HG03575 (cell line): ENCODE results near the gene FAM174C.

Source experiments
- ATAC-seq: cut with Tn5 transposase; IDR thresholded peaks from one replicate; pipeline ENCODE4 v1.9.1; 2021; ENCODE audit not compliant: unreplicated experiment, insufficient number of reproducible peaks, low FRiP score; ENCODE audit errors: extremely low read depth

Gene FAM174C

DNA sequence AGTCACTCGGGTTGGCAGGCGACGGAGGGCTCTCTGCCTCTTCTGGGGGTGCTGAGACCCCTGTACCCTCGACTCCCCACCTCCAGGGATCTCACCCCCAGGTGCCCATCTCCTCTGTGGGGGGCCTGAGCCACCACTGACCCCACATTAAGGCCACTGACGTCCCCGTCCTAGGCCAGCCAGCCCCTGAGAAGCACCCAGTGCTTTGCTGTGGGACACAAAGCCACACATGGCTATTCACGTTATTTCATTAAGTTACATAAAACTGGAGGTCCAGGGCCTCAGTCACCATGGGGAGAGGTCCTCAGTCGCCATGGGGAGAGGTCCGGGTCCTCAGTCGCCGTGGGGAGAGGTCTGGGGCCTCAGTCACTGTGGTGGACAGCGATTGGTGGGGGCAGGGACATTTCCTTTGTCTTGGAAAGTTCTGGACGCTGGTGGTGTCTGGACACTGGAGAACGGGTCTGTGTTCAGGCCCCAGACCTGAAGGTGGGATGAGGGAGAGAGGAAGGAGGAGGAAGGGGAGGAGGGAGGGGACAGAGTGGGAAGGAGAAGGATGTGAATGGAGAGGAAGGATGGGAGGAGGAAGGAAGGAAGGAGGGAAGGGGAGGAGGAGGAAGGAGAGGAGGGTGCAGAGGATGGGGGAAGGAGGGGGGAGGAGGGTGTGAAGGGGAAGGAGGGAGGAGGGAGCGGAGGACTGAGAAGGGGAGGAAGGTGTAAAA, 6.4 kb downstream of the FAM174C start:
- no peak for ATAC-seq

DNA sequence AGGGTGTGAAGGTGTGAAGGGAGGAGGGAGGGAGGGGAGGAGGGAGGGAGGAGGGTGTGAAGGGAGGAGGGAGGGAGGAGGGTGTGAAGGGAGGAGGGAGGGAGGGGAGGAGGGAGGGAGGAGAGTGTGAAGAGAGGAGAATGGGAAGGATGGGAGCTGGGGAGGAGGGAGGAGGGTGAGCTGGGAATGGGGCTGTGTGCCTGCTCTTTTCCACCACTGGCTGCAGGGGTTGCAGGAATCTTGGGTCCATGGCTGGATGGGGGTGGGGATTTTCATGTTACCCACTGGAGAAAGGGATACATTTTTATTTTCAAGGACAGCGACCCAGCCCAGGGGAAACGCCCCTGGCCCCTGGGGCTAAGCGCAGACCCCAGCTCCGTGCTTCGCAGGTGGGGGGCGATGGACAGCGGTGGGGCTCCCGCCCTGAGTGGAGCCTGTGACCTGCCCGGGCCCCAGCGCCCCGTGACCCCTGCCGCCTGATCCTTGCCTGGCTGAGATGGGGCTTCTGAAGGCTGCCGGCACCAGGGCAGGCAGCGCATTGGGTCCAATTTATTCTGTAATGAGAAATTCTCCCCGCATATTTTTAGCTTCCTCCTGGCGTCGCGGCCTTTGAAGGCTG, 7.4 kb downstream of the FAM174C start:
- no peak for ATAC-seq

DNA sequence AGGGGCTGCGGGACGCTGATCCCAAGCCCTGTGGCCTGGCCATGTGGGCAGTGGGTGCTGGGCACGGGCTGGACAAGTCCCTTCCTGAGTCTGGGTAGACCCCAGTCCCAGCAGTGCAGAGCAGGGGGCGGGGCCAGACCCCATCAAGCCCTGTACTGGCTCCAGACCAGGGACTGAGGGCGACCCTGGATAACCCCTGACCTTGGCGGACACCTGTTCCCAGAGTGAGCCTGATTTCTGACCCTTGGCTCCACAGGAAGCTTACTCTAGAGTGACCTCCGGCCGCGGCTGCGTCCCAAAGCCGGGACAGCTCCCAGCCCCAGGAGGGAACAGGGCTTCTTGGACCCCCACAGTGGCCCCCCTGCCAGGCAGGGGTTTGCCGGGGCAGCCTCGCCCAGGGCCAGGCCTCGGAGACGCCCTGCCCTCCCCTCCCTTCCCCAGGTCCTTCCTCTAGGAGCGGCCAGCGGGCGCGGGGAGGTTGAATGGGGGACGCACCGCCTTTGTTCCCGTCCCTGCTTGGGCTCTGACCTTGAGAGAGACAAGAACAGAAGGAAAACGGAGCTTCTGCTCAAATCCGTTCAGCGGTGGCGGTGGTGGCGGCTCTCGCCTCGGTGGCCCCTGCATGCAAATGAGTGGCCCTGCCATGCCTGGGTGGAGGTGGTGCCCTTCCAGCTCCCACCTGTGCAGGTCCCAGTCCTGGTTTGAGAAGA, 8.0 kb downstream of the FAM174C start:
- ATAC-seq: no peak

DNA sequence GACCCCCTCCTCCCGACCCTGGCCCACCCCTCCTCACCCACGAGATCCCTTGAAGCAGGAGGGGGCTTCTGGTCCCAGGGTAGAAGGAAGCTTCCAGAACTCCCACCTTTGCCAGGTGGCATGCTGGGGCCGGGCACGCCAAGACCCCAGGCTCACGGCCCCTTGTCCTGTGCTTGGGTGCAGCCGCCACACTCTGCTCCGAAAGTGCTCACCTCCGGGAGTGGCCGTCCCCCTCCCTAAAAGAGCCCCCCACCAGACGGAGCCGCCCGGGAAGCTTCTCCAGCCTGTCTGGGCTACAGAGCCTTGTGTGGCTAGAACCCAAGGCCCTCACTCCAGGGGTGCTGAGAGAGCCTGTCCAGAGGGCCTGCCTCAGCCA, 8.6 kb downstream of the FAM174C start:
- no peak for ATAC-seq

DNA sequence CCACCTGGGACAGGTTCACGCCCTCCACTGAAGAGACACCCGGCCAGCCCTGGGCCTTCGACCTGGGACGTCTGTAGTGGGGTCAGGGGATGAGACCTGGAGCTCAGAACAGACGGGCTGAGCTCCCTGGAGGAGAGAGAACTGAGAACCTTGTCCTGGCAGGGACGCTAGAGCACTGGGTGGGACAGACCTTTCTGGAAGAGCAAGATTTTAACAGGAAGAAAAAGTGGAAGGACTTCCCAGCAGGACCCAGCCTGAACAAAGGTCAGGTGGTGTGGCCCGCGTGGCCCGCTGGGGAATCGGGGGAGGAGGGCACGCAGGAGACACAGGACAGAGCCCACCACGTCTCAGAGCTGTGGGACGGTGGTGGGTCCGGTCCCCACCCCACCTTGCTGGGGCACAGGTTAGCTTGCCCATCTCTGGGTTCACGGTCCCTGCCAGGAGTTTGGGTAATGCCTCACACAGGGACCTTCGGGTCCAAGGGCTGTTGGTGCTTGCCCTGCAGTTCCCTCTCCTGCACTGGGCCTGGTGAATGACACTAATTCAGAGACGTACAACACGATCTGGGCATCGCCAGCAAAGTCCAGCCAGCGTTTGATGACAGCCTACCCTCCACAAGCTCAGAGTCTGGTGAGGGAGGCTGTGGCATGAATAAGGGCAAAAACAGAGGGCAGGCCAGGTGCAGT, 9.1 kb downstream of the FAM174C start:
- ATAC-seq: no peak

DNA sequence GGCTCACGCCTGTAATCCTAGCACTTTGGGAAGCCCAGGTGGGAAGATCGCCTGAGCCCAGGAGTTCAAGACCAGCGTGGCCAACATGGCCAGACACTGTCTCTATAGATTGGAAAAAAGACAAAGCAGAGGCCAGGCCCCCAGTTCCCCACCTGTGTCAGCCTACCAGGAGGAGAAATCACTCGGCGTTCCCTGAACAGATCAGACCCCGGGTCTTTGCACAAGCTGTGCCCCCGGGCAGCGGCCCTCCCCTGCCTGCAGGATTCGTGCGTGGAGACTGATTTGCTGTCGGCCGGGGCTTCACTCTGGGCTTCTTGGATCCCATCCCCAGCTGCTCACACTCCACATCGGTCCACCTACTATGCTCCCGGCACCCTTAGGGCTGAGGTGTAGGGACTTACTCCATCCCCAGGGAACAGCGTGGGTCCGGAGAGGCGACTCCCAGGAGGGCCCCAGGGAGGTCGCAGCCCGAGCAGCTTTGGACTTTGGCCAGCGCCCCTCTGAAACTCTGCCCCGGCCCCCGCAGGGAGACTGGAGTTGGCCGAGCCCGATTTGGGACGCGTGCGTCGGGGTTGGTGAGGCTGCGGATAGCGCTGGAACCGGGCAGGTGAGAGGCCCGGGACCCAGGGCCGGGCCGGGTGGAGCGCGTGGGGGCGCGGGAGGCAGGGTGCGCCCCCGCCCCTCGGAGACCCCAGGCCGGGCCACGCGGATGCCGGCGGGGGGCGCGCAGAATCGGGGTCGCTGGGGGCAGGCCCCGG, 9.8 kb downstream of the FAM174C start:
- no peak for ATAC-seq

DNA sequence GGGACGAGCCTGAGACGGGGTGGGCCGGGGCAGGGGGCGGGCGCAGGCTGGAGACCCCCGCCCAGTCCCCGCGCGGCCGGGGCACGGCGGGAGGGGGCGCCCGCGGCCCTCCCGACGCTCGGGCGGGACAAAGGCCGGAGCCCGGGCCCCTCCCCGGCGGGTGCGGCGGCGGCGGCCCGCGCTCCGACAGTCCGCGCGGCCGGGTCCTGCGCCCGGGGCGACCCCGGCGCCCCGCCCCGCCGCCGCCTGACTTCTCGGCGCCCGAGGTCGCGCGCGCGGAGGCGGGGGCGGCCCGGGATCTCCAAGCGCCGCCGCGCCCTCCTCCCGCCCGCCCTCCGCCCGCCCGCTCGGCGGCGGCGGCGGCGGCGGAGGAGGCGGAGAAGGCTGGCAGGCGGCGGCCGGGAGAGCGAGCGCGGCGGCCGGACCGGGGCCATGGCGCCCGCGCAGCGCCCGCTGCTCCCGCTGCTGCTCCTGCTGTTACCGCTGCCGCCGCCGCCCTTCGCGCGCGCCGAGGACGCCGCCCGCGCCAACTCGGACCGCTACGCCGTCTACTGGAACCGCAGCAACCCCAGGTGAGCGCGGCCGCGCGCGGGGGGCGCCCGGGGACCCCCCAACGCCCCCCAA, 10.5 kb downstream of the FAM174C start, which contains the start of gene EFNA2:
Gene EFNA2, plus strand, starts transcription at position 137 of the 624 bp plus-strand sequence. Its CDS starts 296 bp downstream, at position 433.
- ATAC-seq: no peak

DNA sequence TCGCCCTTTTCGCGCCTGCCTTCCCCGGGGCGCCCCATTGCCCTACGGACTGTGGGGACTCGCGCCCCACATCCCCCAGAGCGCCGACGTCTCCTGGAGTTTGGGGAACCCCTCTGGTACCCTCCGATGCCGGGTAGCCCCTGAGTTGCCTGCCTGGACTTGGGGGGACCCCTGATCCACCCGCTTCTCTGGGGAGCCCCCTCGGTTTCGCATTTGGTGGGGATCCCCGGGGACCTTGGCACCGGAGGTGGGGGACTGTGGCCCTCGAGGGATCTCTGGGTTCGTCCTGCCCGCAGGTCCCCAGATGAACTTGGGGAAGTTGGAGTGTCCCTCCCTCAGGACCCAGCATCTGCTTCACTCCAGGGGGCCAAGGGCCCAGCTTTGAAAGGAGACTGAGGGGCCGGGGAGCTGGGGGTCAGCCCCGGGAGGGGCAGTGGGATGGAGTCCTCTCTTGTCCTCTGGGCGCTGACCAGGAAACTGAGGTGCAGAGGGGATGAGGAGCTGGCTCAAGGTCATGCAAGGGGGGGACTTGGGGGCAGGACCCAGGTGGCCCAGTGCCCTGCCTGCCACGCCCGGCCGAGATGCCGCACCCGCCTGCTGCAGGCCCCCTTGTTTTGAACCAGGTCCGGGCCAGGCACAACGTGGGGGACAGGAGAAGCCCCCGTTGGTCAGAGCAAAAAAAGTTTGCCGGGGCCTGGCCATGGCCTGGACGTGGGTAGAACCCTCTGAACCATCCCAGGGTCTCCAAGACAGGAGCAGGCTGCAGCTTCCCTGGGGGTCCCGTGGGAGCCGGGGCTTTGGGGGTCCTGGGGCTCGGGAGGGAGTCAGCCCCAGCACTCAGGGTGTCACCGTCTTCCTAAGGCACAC, 11.4 kb downstream of the FAM174C start:
- ATAC-seq: no peak

DNA sequence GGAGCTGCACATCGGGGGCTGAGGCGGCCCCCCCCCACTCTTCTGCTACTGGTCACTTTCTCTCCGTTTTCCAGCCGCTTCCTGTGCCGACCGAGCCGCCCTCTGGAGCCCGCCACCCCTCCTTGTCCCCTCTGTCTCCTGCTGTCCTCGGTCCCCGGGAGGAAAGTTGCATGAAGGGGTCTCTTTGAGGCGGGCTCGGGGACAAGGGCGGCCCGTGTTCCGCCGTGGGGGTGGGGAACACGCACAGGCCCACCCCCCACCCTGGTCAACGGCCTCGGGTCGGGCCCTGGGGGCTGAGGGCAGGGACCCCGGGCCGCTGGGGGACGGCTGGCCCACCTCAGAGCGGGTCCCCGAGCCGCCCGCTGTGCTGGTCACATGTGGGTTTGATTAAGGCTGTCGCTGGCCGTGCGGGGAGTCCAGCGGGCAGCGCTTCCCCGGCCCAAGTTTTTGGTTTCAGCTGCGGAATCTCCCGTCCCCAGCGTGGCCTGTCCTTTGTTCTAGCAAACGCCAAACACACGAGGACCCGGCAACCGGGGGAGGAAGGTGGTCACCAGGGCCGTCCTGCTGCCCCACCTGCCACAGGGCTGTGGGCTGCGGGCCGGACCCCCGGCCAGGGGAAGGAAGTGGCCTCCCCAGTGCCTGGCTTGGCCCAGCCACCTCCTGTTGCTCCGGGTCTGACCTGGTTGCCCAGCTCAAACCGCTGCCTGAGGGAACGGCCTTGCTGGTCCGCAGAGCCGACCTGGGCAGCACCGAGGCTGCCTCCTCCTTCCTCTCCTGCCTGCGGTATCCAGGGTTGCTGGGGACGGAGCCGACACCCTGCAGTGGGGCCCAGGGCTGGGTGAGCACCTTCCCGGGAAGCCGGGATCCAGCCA, 12.3 kb downstream of the FAM174C start:
- ATAC-seq: no peak

DNA sequence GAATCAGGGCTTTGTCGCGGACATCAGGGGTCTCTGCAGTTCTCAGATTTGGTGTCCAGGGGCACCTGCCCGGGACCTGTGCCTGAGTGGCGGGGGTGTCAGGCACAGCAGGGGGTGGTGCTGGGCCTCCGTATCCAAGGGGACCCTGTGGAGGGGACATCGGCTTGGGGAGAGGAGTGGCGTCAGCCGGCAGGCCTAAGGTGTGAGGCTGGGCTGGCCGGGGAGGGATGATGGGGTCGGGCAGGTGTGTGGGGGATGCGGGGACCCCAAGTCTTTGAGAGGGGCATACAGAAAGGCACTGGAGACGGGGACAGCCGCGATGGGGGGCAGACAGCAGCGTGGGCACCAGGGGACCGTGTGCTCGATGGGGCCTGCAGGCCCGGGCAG, 12.9 kb downstream of the FAM174C start:
- ATAC-seq: no peak

DNA sequence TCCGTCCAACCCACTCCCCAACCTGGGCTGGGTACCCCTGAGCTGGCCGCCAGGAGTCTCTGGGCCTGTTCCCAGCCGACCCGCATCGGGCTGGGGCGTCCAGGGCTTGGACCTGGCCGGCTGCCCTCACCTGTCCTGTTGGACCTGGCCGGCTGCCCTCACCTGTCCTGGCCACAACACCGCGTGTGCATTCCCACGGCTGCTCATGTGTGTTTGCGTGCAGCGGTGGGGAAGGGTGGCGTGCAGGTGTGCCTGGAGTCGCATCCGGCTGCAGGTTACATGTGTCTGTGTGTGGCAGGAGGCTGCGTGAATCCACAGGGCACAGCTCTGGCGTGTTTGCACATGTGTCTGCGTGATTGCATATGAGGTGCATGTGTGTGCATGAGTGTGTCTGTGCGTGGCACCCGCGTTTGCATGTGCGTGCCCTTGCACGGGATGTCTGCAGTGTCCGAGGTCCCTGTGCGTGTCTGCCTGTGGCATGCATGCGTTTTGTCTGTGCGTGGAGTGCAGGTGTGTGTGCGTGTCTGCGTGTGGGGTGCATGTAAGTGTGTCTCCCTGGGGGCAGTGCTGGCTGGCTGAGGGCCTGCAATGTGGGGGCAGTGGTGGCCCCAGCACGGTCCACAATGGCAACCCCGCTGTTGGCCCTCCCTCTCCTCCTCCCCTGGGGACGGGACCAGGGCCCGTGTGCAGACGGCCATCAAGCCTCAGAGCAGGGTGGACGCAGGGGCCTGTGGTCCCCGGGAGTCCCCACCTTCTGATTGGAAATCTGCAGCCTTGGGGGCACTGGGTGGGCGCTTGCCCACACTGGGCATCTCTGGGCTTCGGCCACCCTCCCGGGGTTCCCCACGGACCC, 13.7 kb downstream of the FAM174C start:
- no peak for ATAC-seq

DNA sequence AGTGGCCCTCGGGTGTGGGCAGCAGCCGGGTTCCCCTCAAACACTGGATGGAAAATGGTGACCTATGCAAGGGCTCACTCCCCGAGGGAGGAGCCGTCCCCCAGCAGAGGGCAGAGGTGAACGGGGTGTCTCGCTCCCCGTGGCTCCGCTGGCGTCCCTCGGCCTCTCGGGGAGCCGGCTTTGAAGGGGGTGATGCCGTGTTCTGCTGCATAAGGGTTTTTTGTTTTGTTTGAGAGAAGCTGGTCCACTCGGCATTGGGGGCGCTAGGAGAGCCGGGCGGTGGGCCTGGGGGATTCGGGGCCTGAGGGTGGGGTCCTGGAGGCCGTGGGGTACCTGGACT, 14.3 kb downstream of the FAM174C start:
- no peak for ATAC-seq

DNA sequence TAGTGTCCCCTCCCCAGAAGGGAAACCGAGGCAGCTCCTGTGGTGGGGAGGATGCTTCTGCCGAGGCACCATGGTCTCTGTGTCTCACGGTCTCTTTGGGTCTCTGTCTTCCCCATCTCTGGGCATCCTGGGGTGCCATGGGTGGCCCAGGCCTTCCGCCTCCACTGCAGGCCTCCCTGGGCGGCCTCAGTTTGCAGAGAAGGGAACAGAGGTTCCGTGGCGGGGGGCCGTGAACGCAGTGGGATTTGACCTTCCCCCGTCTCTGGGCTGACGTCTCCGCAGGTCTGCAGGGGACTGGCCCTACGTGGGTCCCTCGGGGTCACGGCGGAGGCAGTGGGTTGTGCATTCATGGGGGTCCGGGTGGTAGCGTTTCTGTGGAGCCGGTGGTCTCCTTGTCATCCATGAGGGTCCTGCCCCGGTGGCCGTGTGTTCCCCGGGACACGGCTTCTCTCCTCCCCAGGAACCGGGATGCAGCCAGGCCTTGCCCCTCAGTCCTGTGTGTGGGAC, 14.9 kb downstream of the FAM174C start:
- no peak for ATAC-seq

DNA sequence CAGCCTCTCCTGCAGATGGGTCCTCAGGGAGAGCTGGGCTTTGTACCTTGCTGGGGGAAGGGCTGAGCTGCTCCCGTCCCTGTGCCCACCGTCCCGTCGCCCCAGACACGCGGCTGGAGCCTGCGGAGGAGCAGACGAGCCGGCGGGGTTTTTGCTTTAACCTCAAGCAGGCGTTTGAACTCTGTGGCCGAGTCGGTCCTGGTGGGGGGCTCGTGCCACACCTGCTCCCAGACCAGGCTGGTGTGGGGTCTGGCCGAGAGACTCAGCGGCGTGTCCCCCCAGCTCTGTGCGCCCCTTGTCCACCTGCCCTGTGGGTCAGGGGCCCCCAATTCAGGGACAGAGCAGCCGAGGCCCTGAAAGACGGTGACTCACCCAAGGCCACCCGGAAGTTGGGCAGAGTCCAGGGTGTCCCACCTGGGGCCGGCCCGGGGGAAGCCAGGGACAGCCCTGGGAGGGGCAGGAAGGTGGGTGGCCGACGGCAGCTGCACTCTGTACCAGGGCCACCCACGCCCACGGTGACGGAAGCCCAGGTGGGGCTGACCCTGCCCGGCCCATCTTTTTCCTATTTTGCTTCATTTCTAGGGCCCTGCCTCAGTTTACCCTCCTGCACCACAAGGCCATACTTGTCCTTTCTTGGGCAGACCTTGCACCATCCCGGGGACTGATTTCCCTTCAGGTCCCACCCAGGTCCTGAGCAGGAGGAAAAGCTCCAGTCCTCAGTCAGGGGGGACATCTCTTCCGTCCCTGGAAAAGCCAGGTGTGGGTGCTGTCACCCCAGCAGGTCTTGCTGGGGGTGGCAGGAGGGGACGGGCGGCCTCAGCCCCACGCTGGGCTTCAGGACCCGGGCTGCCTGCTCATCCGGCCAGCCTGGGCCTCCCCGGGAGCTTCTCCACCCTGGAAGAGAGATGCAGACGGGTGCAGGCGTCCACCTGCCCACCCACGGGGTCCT, 15.6 kb downstream of the FAM174C start:
- no peak for ATAC-seq
